Heart left ventricle (tissue), 16 donors: ENCODE data around the gene PACRG. TPM values are rescaled to one million over a fixed set of nuclear protein-coding genes. Genes with fewer than 3 reads are reported as not detected.
A peak's percentile ranks its signal among the peaks of the same experiment; 100 is the strongest.

Experiments
- ATAC-seq, 4 donors: fragments of 200-7000 bp; cut with Tn5 transposase; one replicate each; pipeline ENCODE4 v1.9.1; 2020 to 2022; ENCODE audit warnings: moderate library complexity in 4 of 4, mild to moderate bottlenecking in 3 of 4, moderate number of reproducible peaks in 1 of 4
- DNase-seq, 5 donors: peaks; one replicate each; pipeline ENCODE4 v3.0.0-alpha.2; 2020
- H3K27ac ChIP-seq, 12 donors: fragments of 200-600 bp; sonication (generic) in 4 of 12; one replicate each; pipeline versions ENCODE4 v1.5.0 to v1.8.0; 2016 to 2022; ENCODE audit warnings: mild to moderate bottlenecking in 2 of 12
- H3K27me3 ChIP-seq, 9 donors: fragments of 200-600 bp; sonication (generic) in 2 of 9; one replicate each; pipeline versions ENCODE4 v1.5.1 to v1.8.0; 2016 to 2022; ENCODE audit warnings: mild to moderate bottlenecking in 3 of 9
- H3K36me3 ChIP-seq, 9 donors: fragments of 200-600 bp; sonication (generic) in 2 of 9; one replicate each; pipeline versions ENCODE4 v1.5.0 to v1.8.0; 2018 to 2022; ENCODE audit warnings: mild to moderate bottlenecking in 2 of 9
- H3K4me1 ChIP-seq, 12 donors: fragments of 200-600 bp; sonication (generic) in 4 of 12; one replicate each; pipeline versions ENCODE4 v1.5.0 to v1.8.0; 2016 to 2022; ENCODE audit warnings: mild to moderate bottlenecking in 3 of 12
- H3K4me3 ChIP-seq, 12 donors: fragments of 200-600 bp; sonication (generic) in 4 of 12; one replicate each; pipeline versions ENCODE4 v1.5.0 to v1.8.0; 2017 to 2022; ENCODE audit warnings: mild to moderate bottlenecking in 9 of 12, moderate library complexity in 4 of 12
- H3K9me3 ChIP-seq, 12 donors: fragments of 200-600 bp; sonication (generic) in 4 of 12; one replicate each; pipeline versions ENCODE4 v1.5.0 to v1.8.0; 2016 to 2022; ENCODE audit warnings: mild to moderate bottlenecking in 1 of 12
- POLR2A ChIP-seq, 2 donors: fragments of 450-650 bp; IDR thresholded peaks; one replicate each; pipeline ENCODE4 v1.6.1; 2017; ENCODE audit warnings: antibody characterized with exemption in 2 of 2, mild to moderate bottlenecking in 2 of 2, moderate library complexity in 2 of 2
- WGBS, 4 donors: extraction: QIAGEN DNeasy Blood & Tissue Kit in 2 of 4; methylation state at CpG; one replicate each; pipeline versions ENCODE4 v1.1.5 to v1.1.7; 2013 to 2018; 5-methylcytosine and 5-hydroxymethylcytosine counted together
- intact Hi-C, 10 donors: fragments of 100-400 bp; cut with DNase I; formaldehyde crosslinking; loops; one replicate each; pipeline versions ENCODE4 v1.11.1 to v1.14.2; 2022
- polyA plus RNA-seq, 2 donors: library from polyadenylated mRNA; stranded (reverse); fragments of 200-250 nt; gene quantifications; one replicate each; pipeline ENCODE4 v1.2.3, GENCODE V29; 2013
- total RNA-seq, 9 donors: library from RNA; depleted of rRNA in 2 of 9; stranded (reverse); fragments of >200 nt in 2 of 9; fragmentation: NEBNext Ultra II Directional in 3 of 9; extraction: Animal tissue kit (Norgen Biotek cat#: 25700) in 3 of 9; gene quantifications; one replicate each; pipeline versions ENCODE4 v1.1.0 to v1.2.4, GENCODE V29; 2016 to 2023
- TF ChIP-seq, protein P1 (sequence below), 12 donors: fragments of 200-600 bp; sonication (generic) in 4 of 12; IDR thresholded peaks; one replicate each; pipeline versions ENCODE4 v1.5.0 to v1.8.0; 2018 to 2022; ENCODE audit warnings: antibody characterized with exemption in 12 of 12, mild to moderate bottlenecking in 5 of 12
- donor health status: ischemic (EF 13 %, LVEDD 7.1; RV severe dilation, severe dysfunction).
- donor health status: healthy with polysubstance abuse.
- donor health status: DM: no; HTN: yes; CAD: no.
- donor health status: DM: no; HTN: no; CAD: no.
- donor health status: ischemic (EF 25% LVEDD 6.9; RV normal size, moderate dysfunction).
- donor health status: ischemic (EF 25% LVEDD 5.7; RV mildly dilated, moderate dysfunction).
- donor health status: healthy.
- donor health status: DM: yes; HTN: yes; CAD: no.
- donor health status: ischemic (EF 35%, LVEDD 5.7; RV mildly dilated, moderate dysfunction).
- donor health status: nonischemic (EF 11% LVEDD 7.7; RV severe dilation, severe dysfunction).
- donor health status: DM: yes; HTN: yes; CAD: no.
- donor health status: PGD.
- donor health status: ischemic (EF 29% LVEDD 5.4; RV normal size, mild dysfunction).
- donor health status: nonischemic (EF 23%, LVEDD 6.1; RV moderate dilation, normal function).

PACRG gene
- total and polyA plus RNA-seq, 11 donors = 2.0 to 83.3 (median 11.8) TPM

DNA sequence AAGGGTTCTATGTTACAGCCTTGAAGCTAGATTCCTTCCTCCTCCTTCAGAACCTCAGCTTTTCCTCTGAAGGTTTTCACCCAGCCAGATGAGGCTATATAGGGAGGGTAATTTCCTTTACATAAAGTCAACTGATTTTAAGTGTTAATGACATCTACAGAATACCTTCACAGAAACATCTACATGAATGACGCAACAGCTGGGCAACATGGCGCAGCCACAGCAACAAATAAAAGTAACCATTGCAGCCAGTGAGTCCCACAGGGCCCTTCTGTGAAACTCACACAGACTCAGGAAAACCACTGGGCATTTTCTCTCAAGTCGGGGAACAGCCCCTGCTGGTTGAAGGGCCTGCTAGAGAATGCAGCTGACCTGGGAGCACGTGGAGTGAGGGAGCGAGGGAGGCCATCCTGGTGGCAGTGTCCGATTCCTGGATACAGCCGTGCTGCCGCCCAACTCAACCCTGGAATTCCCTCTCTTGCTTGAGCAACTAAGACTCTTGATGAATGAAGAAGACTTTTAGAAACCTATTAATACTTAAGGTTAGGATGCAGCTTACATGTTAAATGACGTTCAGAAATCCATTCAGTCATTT, 176.4 kb downstream of the PACRG start:
- no peak for DNase-seq
- Histone ChIP-seq H3K4me1 (no peaks in the 10 kb centered on the region), H3K27me3 (no peaks in the 10 kb centered on the region), H3K9me3 (peaks cover 0 to 7% (median 0%) of the 10 kb centered on the region in 12 donors), H3K4me3 (no peak overlapping the region), H3K36me3 (no peaks in the 10 kb centered on the region), H3K27ac (no peak overlapping the region)
- intact Hi-C loops = no loop called here
- ATAC-seq = no peak
- TF ChIP-seq, protein P1, sequence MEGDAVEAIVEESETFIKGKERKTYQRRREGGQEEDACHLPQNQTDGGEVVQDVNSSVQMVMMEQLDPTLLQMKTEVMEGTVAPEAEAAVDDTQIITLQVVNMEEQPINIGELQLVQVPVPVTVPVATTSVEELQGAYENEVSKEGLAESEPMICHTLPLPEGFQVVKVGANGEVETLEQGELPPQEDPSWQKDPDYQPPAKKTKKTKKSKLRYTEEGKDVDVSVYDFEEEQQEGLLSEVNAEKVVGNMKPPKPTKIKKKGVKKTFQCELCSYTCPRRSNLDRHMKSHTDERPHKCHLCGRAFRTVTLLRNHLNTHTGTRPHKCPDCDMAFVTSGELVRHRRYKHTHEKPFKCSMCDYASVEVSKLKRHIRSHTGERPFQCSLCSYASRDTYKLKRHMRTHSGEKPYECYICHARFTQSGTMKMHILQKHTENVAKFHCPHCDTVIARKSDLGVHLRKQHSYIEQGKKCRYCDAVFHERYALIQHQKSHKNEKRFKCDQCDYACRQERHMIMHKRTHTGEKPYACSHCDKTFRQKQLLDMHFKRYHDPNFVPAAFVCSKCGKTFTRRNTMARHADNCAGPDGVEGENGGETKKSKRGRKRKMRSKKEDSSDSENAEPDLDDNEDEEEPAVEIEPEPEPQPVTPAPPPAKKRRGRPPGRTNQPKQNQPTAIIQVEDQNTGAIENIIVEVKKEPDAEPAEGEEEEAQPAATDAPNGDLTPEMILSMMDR (IDR thresholded peaks at IDR 0.05) = no peak
- no peak for TF ChIP-seq POLR2A (IDR thresholded peaks at IDR 0.05)
- 93 to 96% (median 94%) methylated on average over 9 of the region's 9 CpGs for WGBS, 4 donors

DNA sequence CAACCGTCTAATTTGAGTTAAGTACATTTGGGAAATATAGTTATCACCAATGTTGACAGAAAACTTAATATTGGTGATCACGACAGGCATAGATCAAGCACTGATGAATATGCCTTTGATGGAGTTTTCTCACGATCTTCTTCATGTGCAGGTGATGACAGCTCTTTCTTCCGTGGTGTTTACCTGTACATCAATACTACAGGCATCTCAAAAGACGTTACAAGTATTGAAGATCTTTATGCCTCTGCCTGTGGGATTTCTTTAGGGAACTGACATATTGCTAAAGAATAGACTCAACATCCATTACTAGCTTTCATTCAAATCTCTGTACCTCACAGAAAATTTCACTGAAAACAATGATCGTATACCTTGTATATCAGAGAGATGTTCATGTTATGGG, 178.7 kb downstream of the PACRG start:
- TF ChIP-seq, protein P1 (IDR thresholded peaks at IDR 0.05) = no peak
- no peak for TF ChIP-seq POLR2A (IDR thresholded peaks at IDR 0.05)

DNA sequence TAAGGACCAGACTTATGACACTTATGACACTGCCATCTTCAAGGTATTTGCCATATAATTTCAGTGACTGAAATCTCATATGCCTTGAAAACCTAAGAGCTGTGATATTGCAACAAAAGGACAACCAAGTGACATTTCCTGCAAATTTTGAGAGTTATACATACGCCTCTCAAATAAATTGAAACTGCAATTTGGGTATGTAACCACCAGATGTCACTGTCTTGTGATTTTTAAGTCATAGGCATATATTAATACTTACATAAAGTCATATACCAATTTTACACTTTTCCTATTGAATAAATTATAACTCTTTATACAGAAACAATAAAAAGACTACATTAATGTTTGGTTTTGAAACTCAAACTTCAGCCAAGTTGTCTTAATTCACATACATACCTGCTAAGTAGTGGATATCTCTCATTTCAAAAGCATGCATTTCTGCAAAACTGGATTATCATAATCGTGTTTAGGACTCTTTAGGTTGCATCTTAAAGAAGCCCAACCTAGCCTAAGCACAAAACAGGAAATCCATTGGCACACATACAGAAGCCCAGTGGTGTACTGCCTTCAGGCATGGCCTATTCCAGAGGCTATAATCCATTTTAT, 180.2 kb downstream of the PACRG start:
- H3K36me3 ChIP-seq = no peaks in the 10 kb centered on the region
- TF ChIP-seq, protein P1 (IDR thresholded peaks at IDR 0.05) = peak in 9 of 12 donors; percentile 17 to 39 (median 31)
- no peak for TF ChIP-seq POLR2A (IDR thresholded peaks at IDR 0.05)
- H3K27me3 ChIP-seq = no peaks in the 10 kb centered on the region
- no peak overlapping the region for H3K4me3 ChIP-seq
- DNase-seq = no peak
- intact Hi-C loops = no loop called here
- WGBS, 4 donors = 82 to 91% (median 84%) methylated on average over 2 of the region's 2 CpGs
- ATAC-seq = no peak
- H3K27ac ChIP-seq = no peak overlapping the region
- peaks cover 0 to 7% (median 0%) of the 10 kb centered on the region in 12 donors for H3K9me3 ChIP-seq
- no peaks in the 10 kb centered on the region for H3K4me1 ChIP-seq

More for the DNA sequence above, 178.7 kb downstream of the PACRG start:
- Histone ChIP-seq H3K27me3 (no peaks in the 10 kb centered on the region), H3K4me3 (no peak overlapping the region), H3K9me3 (peaks cover 0 to 7% (median 0%) of the 10 kb centered on the region in 12 donors), H3K36me3 (no peaks in the 10 kb centered on the region), H3K4me1 (no peaks in the 10 kb centered on the region), H3K27ac (no peak overlapping the region)
- WGBS, 4 donors = 76 to 84% (median 83%) methylated on average over 6 of the region's 6 CpGs
- intact Hi-C loops = no loop called here
- ATAC-seq = no peak
- DNase-seq = no peak

DNA sequence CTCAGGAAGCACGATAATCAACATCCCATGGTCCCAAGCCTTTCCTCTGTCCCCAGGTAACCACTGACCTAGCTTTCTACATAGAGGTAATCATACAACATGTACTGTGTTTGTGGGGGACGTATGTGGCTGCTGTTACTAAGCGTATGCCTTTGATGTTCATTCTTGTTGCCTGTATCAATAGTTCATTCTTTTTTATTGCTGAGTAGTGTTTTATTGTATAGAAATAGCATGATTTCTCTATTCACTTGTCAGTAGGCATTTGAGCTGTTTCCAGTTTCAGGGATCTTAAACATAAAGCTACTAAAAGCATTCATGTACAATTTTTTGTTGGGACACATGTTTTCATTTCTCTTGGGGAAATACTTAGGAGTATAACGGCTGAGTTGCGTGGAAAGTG, 185.4 kb downstream of the PACRG start:
- intact Hi-C loops = no loop called here
- DNase-seq = no peak
- TF ChIP-seq POLR2A (IDR thresholded peaks at IDR 0.05) = no peak
- TF ChIP-seq, protein P1 (IDR thresholded peaks at IDR 0.05) = no peak
- Histone ChIP-seq H3K27ac (no peak overlapping the region), H3K27me3 (no peaks in the 10 kb centered on the region), H3K9me3 (peaks cover 0 to 6% (median 0%) of the 10 kb centered on the region in 12 donors), H3K4me3 (no peak overlapping the region), H3K4me1 (no peaks in the 10 kb centered on the region), H3K36me3 (no peaks in the 10 kb centered on the region)
- ATAC-seq = no peak
- WGBS, 4 donors = 91 to 95% (median 93%) methylated on average over 5 of the region's 5 CpGs
